ACC112 (cell line): ENCODE results near the gene TYW1B.
"Not testable (repeated sequence)": the region's sequence is repeated elsewhere in the genome, so short reads cannot be mapped to it uniquely, and the experiment has no call there.

Source experiments
- H2AFZ ChIP-seq: fragments of 200-600 bp; sonication (generic); one replicate; pipeline ENCODE4 v1.6.0; 2017; ENCODE audit warnings: antibody characterized with exemption, low read length; ENCODE audit not compliant: unreplicated experiment
- H3K27ac ChIP-seq: fragments of 200-600 bp; sonication (generic); 2 replicates; pipeline ENCODE4 v1.5.1; 2014; ENCODE audit warnings: low read depth, mild to moderate bottlenecking, antibody characterized with exemption, low read length, moderate library complexity
- H3K27me3 ChIP-seq: fragments of 200-600 bp; sonication (generic); 2 replicates; pipeline ENCODE4 v1.6.1; 2014; ENCODE audit warnings: mild to moderate bottlenecking, antibody characterized with exemption, low read length, moderate library complexity, mixed read lengths; ENCODE audit not compliant: insufficient read depth
- H3K36me3 ChIP-seq: fragments of 200-600 bp; sonication (generic); 2 replicates; pipeline ENCODE4 v1.6.1; 2016; ENCODE audit warnings: mild to moderate bottlenecking, antibody characterized with exemption, low read length, moderate library complexity, mixed read lengths; ENCODE audit not compliant: insufficient read depth
- H3K4me1 ChIP-seq: fragments of 200-600 bp; sonication (generic); one replicate; pipeline ENCODE4 v1.6.1; 2016; ENCODE audit warnings: low read length, mixed read lengths; ENCODE audit not compliant: insufficient read depth, unreplicated experiment, control insufficient read depth
- H3K4me3 ChIP-seq: fragments of 200-600 bp; sonication (generic); 2 replicates; pipeline ENCODE4 v1.5.1; 2014; ENCODE audit warnings: mild to moderate bottlenecking, low read depth, low read length
- H3K79me2 ChIP-seq: fragments of 200-600 bp; sonication (generic); one replicate; pipeline ENCODE4 v1.6.0; 2016; ENCODE audit warnings: low read length; ENCODE audit not compliant: control insufficient read depth, unreplicated experiment, insufficient read depth

Gene TYW1B

GRCh38 chr7:72667049-72667448 lies 161.0 kb downstream of the TYW1B start:
- H2AFZ ChIP-seq, result not testable (repeated sequence)

GRCh38 chr7:72648574-72648973 lies 179.4 kb downstream of the TYW1B start:
- H3K27ac ChIP-seq, H3K36me3 ChIP-seq, H3K27me3 ChIP-seq: not testable (repeated sequence)

More at GRCh38 chr7:72667049-72667448, 161.0 kb downstream of the TYW1B start:
- H3K36me3 ChIP-seq, H3K4me1 ChIP-seq, H3K27ac ChIP-seq, H3K27me3 ChIP-seq, H3K79me2 ChIP-seq, H3K4me3 ChIP-seq: not testable (repeated sequence)

GRCh38 chr7:72643708-72644107 lies 184.3 kb downstream of the TYW1B start:
- H3K36me3 ChIP-seq, H3K4me3 ChIP-seq, H2AFZ ChIP-seq, H3K27ac ChIP-seq, H3K4me1 ChIP-seq, H3K27me3 ChIP-seq, H3K79me2 ChIP-seq: not testable (repeated sequence)

More at GRCh38 chr7:72648574-72648973, 179.4 kb downstream of the TYW1B start:
- H3K79me2 ChIP-seq, H3K4me1 ChIP-seq, H2AFZ ChIP-seq, H3K4me3 ChIP-seq: not testable (repeated sequence)

GRCh38 chr7:72641485-72642248 lies 186.3 kb downstream of the TYW1B start:
- not testable (repeated sequence) for H3K79me2 ChIP-seq, H3K27ac ChIP-seq, H3K27me3 ChIP-seq, H3K36me3 ChIP-seq, H3K4me3 ChIP-seq, H2AFZ ChIP-seq, H3K4me1 ChIP-seq

GRCh38 chr7:72640740-72641139 lies 187.3 kb downstream of the TYW1B start:
- H2AFZ ChIP-seq, H3K27me3 ChIP-seq, H3K27ac ChIP-seq, H3K4me3 ChIP-seq, H3K79me2 ChIP-seq, H3K36me3 ChIP-seq, H3K4me1 ChIP-seq: not testable (repeated sequence)

GRCh38 chr7:72635273-72635908 lies 192.6 kb downstream of the TYW1B start:
- not testable (repeated sequence) for H3K27ac ChIP-seq, H3K4me3 ChIP-seq, H2AFZ ChIP-seq, H3K4me1 ChIP-seq, H3K27me3 ChIP-seq, H3K79me2 ChIP-seq, H3K36me3 ChIP-seq

- H3K79me2 ChIP-seq, H3K4me3 ChIP-seq, H3K36me3 ChIP-seq, H3K27ac ChIP-seq, H3K27me3 ChIP-seq, H2AFZ ChIP-seq, H3K4me1 ChIP-seq: not testable (repeated sequence)
These were observed 195.2 kb downstream of the TYW1B start for GRCh38 chr7:72632765-72633292.

- H3K4me3 ChIP-seq, H3K27ac ChIP-seq, H3K4me1 ChIP-seq, H2AFZ ChIP-seq, H3K79me2 ChIP-seq, H3K27me3 ChIP-seq, H3K36me3 ChIP-seq: not testable (repeated sequence)
These were observed 199.6 kb downstream of the TYW1B start for GRCh38 chr7:72628375-72628774.

GRCh38 chr7:72626428-72627011 lies 201.5 kb downstream of the TYW1B start:
- H3K79me2 ChIP-seq, H3K4me1 ChIP-seq, H3K27ac ChIP-seq, H3K4me3 ChIP-seq, H2AFZ ChIP-seq, H3K27me3 ChIP-seq, H3K36me3 ChIP-seq: not testable (repeated sequence)

GRCh38 chr7:72625721-72626423 lies 202.1 kb downstream of the TYW1B start:
- H2AFZ ChIP-seq, H3K4me1 ChIP-seq, H3K27me3 ChIP-seq, H3K36me3 ChIP-seq, H3K79me2 ChIP-seq, H3K27ac ChIP-seq, H3K4me3 ChIP-seq: not testable (repeated sequence)
